Measurements from ENCODE around the gene CRYGS.
"Not testable (repeated sequence)": the region's sequence is repeated elsewhere in the genome, so short reads cannot be mapped to it uniquely, and the experiment has no call there.

Gene CRYGS

GRCh38 chr3:186544281-186544680 lies at the start of gene CRYGS:
CRYGS (minus strand) TSS chr3:186544380; CDS start chr3:186544326, 54 bp downstream.
- no peak for DNase-seq

- no peak for DNase-seq
Observed at GRCh38 chr3:186593862-186594261, 49.7 kb upstream of the CRYGS start.

DNA sequence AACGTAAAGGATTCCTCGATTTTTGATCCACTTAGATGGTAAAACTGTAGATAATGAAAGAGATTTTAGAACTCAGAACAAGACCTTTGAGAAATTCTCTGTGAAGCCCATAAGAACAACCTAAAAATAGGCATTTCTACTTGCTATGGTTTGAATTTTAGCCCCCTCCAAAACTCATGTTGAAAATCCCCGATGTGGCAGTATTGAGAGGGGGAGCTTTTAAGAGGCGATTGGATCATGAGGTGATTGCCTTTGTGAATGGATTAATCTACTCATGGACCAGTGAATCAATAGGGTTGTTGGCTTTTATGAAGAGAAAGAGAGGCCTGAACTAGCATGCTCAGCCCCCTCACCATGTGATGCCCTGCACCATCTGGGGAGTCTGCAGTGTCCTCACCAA lies 48.5 kb upstream of the CRYGS start:
- DNase-seq, result no peak

DNA sequence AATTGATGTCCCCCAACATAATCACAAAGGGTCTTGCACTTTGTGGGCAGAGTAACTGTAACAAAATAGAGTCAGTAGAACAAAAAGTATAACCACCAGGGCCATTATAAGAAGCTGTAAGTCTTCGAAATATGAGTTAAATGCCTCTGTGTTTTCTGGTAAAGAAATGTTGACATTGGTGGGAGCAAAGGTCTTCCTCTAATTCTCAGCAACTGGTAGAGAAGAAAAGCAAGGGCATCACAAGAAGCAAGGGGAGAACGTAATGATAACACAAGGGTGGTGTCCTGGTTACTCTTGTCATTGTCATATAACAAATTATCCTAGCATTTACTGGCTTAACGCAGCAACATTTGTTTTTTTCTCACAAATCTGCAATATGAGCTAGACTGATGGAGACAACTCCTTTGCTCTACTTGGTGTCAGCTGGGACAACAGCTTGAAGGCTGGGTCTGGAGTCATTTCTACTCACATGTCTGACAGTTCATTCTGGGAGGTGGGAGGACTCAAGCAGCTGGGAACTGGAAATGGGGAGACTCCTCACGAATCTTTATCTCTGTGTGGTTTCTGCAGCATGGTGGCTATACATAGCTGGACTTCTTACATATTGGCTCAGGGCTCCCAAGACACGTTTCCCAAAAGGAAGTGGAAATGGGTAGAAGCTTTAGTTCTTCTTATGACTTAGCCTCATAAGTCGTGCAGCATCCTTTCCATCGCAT lies 46.6 kb upstream of the CRYGS start:
- DNase-seq, result no peak

- DNase-seq, result no peak
Observed at GRCh38 chr3:186589856-186590579, 45.8 kb upstream of the CRYGS start.

GRCh38 chr3:186589121-186589520 lies 44.9 kb upstream of the CRYGS start:
- no peak for DNase-seq

DNA sequence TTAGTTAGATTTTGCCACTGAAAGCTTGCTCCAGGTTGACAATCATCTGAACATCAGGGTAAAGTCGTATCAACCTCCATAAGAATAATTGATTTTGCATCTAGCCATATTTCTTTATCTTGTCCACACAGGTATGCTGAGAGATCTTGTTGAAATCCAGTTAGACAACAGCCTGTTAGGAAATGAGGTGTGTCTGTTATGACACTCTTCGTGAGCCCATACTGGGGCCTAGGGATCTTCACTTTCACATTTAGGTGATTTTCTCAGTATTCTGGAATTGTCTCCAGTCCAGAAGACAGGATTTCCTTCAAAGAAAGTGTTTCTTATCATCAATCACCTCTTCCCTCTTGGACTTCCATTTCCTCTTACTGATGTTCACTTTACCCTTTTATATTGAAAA lies 44.5 kb upstream of the CRYGS start:
- no peak for DNase-seq

DNA sequence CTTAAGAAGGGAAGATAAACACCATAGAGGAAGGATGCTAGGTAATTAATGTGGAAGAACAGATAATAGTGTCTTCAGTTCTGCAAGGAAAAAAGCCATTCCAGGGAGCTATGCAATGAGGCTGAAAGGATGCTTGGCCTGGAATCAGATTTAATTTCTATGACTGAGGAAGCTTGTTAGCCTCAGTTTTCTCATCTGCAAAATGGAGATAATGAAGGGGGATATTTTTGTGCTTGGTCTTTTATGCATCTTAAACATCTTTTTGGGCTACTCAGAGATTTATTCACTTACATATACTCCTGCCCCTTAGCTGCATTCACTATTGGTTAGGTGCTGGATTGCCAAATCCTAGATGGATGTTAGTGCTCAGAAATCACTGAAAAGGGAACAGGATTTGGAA lies 43.0 kb upstream of the CRYGS start:
- DNase-seq, result no peak

- DNase-seq, result not testable (repeated sequence)
Observed at GRCh38 chr3:186586245-186586644, 42.1 kb upstream of the CRYGS start.

- no peak for DNase-seq
Observed at GRCh38 chr3:186583831-186584230, 39.7 kb upstream of the CRYGS start.

DNA sequence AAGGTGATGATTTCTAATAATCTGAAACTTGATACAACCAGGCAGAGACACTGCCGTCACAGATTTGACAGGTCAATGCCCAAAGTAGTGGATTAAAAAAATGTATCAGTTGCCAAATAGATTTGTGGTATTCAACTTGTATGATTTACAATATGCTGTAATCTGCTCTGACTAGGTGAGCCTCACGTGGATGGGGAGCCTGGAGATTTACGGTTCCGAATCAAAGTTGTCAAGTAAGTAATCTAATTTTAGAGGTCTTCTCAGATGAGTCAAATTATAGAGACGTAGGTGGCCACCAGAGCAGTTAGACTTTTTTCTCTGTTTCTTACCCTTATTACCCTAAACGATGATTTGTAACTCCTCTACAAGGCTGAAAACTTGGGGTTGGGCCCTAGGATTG lies 38.4 kb upstream of the CRYGS start:
- no peak for DNase-seq

DNA sequence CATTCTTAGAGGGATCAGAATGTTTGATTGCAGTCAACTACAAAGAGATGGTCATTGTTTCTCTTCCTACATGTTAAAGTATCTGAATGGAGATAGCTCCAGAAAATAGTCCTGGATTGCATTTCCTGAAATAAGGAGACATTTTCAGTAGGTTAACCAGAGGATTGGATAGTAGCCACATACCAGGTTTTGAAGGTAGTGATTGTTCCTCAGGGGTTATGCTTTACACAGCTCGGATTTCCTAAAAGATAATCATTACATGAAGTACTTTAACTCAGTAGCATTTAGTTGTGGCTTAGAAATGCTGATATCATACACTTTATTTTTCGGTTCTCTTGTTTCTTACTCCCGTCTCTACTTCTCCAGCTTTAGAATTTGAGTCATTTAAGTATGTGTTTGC lies 36.6 kb upstream of the CRYGS start:
- no peak for DNase-seq

DNA sequence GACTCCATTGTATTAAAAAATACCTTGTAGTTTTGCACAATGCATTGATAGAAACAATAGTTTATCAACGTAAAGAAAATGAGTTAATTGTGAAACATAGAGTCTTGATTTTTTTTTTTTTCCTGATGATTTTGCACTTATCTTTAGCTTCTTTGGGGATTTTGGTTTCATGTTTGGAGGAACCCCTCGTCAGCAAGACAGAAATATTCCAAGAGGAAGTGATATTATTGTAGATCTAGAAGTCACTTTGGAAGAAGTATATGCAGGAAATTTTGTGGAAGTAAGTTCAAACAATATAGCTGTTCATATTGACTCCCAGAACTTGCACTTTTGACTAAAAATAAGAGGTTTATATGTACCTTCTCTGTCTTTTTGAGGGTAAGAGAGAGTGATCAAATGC lies 33.3 kb upstream of the CRYGS start:
- DNase-seq, result no peak

DNA sequence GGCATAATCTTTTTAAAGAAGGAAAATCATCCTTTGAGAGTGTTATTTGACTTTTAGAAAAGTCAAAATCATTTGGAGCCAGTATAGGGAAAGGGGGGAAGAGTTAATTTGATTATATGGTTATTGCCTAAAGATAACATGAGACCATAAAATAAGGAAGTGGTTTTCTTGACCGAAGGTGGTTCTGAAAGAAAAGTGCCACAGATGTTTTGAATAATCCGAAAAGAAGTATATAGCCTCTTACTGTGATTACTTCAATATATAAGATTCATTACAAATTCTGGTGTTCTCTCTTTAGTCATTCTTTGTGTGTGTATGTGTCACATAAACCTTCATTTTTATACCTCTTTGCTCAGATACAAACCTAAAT lies 27.4 kb upstream of the CRYGS start:
- no peak for DNase-seq

DNA sequence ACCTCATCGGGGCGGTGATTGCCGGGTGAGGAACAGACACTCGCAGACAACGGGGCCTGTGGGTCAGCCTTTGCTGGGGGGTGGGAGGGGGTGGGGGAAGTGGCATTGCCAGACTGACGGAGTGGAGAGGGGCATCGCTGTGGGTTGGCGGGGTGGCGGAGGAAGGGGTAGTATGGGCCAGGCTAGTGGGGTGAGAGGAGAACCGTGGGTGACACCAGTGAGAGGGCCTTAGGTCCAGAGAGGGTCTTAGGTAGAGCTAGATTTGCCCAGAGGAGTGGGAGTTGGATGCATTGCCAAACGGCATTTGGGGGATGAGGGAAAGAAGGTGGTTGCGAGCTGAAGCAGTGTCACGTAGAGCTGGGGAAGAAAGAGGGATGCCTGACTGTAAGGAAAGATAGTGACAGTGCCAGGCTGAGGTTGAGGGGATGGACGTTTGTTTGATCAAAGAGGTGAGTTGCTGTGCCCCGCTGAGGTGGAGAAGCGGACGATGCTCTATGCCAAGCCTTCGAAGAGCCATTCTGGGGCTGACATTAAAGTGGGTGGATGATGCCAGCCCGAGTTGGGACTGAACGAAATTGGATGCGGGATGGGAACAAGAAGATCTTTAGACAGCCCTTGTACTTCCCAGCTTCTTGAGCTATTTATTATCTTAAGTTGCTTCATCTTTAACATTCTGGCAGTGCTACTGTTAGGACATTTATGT lies 26.9 kb upstream of the CRYGS start:
- no peak for DNase-seq

GRCh38 chr3:186570096-186570940 lies 26.1 kb upstream of the CRYGS start, which contains the start of gene DNAJB11:
DNAJB11 (plus strand) TSS chr3:186570720; CDS start chr3:186570898, 178 bp downstream.
- peak; percentile 99 for DNase-seq

- no peak for DNase-seq
Observed at GRCh38 chr3:186569779-186570095, 25.6 kb upstream of the CRYGS start.

GRCh38 chr3:186569361-186569760 lies 25.2 kb upstream of the CRYGS start:
- not testable (repeated sequence) for DNase-seq

DNA sequence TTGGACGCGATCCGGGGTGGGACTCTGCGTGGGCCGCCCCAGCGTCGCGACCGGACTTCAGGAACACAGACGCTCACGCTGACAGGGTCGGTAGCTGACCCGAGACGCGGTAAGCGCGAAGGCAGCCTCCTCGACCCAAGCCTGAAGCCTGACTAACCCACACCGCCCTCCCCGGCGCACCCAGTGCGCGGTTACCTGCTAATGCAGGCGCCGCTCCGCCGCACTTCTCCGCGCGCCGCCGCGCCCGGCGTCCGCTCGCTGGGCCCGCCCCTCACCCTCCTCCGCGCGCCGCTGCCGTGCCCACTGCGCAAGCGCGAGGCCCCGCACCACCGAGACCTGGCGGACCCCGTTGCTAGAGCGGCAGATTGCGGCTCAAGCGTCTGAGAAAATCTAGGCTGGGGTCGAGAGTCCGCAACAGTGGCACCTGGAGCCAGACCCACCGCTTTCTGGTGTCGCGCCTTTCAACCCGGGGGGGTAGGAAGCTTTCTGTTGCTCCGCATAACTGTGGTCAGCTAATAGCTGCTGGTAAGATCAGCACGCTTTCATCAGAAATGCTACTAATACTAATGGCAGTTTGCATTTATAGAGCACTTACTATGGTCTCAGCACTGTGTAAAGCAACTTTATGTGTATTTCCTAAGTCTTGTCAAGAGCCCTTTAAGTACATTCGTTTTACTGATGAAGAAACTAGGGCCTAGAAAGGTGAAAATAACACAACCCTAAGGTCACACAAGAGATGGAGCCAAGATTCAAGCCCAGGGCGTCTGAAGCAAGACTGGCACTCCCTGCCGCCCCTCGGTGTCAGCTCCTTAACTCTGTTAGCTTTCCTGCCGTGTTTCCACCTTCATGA lies 23.1 kb upstream of the CRYGS start, which contains the start of gene TBCCD1:
TBCCD1 (minus strand) TSS at position 268 of the 850 bp plus-strand sequence. CDS start 3,010 bp downstream, outside the sequence.
- peak; percentile 98 for DNase-seq

GRCh38 chr3:186566772-186567071 lies 22.5 kb upstream of the CRYGS start:
- DNase-seq, result no peak

GRCh38 chr3:186564586-186564985 lies 20.4 kb upstream of the CRYGS start:
- no peak for DNase-seq

GRCh38 chr3:186552408-186553031 lies 8.3 kb upstream of the CRYGS start:
- no peak for DNase-seq

All from activated effector memory CD4-positive, alpha-beta T cell treated with anti-CD3 and anti-CD28 coated beads, Interleukin-2, amount 50 U/mL, for 16 hours (primary cell).